Endothelial cell of umbilical vein (primary cell): Measurements from ENCODE around the gene STIM1.

Experiments
- EZH2 ChIP-seq: IDR thresholded peaks from 2 replicates; pipeline ENCODE4 v1.6.1; 2012; ENCODE audit warnings: borderline replicate concordance, low read depth, mild to moderate bottlenecking, moderate library complexity, low read length, inconsistent platforms; ENCODE audit not compliant: severe bottlenecking
- POLR2A ChIP-seq: IDR thresholded peaks from 2 replicates; pipeline ENCODE4 v1.6.1; 2012; ENCODE audit warnings: low read depth, mild to moderate bottlenecking, control low read depth, low read length
- POLR2AphosphoS5 ChIP-seq: IDR thresholded peaks from 2 replicates; pipeline ENCODE4 v1.6.1; 2012; ENCODE audit warnings: low read depth, mild to moderate bottlenecking, control low read depth, low read length, moderate library complexity; ENCODE audit not compliant: insufficient read depth
- TF ChIP-seq, protein P1 (sequence below), 2 donors: IDR thresholded peaks; 1 replicate in 1 of 2; 2 replicates in 1 of 2; pipeline ENCODE4 v1.5.1; 2011; ENCODE audit warnings: low read length in 2 of 2, mild to moderate bottlenecking in 2 of 2, moderate library complexity in 2 of 2, control low read depth in 1 of 2, inconsistent platforms in 1 of 2, low read depth in 1 of 2; ENCODE audit not compliant: insufficient read depth in 1 of 2; ENCODE audit errors: extremely low read depth in 1 of 2

DNA sequence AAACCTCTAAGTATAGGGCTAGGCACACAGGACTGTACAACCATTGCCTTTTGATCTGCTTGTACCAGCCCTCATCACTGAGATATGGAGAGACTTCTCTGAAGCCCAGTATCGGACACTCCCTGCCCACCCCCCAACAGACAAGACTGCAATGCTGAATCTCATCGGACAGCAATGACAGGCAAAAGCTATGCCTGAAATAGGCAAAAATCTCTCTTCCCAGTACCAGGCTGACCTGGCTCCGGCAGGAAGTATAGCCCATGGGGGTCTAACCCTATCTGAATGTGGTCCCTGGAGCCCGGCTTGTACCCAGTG, 21.2 kb upstream of the STIM1 start:
- no peak for TF ChIP-seq POLR2A
- TF ChIP-seq, protein P1, sequence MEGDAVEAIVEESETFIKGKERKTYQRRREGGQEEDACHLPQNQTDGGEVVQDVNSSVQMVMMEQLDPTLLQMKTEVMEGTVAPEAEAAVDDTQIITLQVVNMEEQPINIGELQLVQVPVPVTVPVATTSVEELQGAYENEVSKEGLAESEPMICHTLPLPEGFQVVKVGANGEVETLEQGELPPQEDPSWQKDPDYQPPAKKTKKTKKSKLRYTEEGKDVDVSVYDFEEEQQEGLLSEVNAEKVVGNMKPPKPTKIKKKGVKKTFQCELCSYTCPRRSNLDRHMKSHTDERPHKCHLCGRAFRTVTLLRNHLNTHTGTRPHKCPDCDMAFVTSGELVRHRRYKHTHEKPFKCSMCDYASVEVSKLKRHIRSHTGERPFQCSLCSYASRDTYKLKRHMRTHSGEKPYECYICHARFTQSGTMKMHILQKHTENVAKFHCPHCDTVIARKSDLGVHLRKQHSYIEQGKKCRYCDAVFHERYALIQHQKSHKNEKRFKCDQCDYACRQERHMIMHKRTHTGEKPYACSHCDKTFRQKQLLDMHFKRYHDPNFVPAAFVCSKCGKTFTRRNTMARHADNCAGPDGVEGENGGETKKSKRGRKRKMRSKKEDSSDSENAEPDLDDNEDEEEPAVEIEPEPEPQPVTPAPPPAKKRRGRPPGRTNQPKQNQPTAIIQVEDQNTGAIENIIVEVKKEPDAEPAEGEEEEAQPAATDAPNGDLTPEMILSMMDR (IDR thresholded peaks at IDR 0.05; ENCODE audit: extremely low read depth in 1 of 2, insufficient read depth in 1 of 2, low read depth in 1 of 2, low read length in 2 of 2): no peak
- no peak for TF ChIP-seq EZH2
- TF ChIP-seq POLR2AphosphoS5: no peak
